CD4-positive, alpha-beta T cell treated with Interleukin-17A for 4 hours (primary cell): Measurements from ENCODE around the gene CLEC19A.

Experiments used
- DNase-seq: peaks from one replicate; pipeline ENCODE4 v3.0.0-alpha.2; 2020; ENCODE audit warnings: mixed read lengths

Gene CLEC19A

DNA sequence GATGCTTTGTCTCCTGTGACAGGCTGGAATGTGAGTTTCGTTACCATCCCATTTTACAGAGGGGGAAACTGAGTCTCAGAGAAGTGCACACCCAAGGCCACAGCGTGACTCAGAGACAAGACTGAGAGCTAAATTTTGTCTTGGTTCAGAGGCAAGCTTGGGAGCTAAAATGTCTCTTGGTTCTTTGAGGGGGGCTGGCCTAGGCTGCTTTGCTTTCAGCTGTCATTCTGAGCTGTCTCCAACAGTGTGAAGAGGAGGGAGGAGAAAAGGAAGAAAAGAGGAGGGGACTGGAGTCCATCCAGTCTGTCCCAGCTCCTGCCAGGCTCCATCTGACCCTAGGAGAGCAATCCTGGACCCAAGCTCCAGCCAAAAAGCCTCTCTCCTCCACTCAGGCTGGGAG lies at the start of gene CLEC19A:
TSS of gene CLEC19A (plus strand) at position 301 of the 400 bp plus-strand sequence. CDS start 121 bp downstream, outside the sequence.
- DNase-seq: no peak

- no peak for DNase-seq
Observed at GRCh38 chr16:19235886-19236285, 49.6 kb upstream of the CLEC19A start.

GRCh38 chr16:19236561-19237209 lies 48.8 kb upstream of the CLEC19A start:
- DNase-seq: no peak

DNA sequence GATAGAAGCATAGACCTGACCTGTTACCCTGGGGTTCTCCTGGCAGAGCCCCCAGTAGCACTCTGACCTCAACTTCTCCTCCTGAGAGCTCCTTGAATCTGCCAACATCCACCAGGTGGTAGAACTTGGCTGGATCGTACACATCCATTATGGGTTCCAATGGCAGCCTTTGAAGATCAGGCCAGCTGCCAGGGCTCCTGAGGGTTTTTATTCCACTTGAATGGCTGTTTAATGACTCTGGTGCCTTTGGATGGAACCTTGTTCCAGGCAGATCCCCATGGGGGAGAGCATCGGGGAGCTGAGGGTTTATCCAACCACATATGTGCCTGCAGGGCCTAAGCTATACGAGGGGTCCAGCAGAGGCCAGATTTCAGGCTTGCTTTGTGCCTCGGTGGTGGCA lies 47.1 kb upstream of the CLEC19A start:
- DNase-seq: no peak

DNA sequence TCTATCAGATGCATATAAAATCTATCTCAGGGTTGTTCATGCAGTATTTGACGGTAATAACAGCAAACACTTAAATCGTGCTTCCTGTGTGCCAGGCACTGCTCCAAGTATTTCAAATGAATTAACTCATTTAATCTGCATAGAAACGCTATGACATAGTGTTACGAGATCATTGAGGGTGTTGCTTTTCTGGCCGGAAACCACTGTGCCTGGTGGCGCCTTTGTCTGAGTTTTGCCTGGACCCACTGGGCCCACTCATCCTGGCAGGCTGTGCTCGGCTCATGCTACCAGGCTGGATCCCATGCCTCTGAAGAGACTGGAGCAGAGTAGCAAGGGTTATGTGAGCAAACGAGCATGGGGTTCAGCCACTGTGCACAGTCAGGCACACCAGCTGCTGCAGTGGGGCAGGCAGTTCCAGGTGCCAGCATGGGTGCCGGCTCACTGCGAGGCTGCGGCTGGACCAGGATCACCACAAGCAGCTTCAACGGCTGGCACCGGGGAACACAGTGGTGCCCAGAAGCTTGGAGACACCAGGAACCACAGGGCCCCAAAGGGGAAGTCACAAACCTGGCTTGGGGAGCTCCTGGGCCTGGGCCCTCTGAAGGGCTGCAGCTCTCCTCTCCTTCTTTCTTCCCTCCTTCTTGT lies 45.9 kb upstream of the CLEC19A start:
- DNase-seq: no peak

GRCh38 chr16:19240494-19240893 lies 45.0 kb upstream of the CLEC19A start:
- DNase-seq: no peak

DNA sequence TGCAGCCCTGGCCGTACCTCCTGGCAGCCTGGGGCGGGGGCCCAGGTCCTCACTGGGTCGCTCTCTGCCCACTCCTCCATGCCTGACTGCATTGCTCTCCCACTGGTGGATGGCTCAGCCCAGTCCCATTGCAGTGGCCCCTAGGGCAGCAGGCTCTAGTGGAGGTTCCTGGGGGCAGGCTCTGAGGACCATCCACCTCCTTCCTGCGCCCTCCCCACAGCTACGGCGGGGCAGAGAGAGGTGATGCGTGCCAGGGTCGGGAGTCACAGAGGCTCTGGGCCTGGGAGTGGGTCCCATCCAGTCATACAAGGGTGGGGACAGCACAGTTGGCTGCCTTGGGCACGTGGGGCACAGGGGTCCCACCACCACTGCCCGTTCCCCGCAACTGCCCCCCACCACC lies 44.0 kb upstream of the CLEC19A start:
- DNase-seq: no peak

DNA sequence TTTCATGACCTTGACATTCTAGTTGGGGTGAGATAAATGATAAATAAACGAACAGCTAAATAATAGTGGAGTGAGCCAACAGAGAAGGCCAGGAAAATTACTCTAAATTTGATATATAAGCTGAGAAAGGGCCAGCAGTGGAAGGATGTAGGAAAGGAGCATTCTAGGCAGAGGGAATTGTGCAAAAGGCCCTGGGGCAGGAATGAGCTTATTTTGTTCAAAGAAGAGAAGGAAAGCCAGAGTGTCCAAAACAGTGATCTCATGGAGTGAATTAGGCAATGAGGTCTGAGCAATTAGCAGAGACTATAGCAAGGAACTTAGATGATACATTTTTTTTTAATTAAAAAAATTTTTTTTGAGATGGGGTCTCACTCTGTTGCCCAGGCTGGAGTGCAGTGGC lies 43.3 kb upstream of the CLEC19A start:
- DNase-seq: no peak

DNA sequence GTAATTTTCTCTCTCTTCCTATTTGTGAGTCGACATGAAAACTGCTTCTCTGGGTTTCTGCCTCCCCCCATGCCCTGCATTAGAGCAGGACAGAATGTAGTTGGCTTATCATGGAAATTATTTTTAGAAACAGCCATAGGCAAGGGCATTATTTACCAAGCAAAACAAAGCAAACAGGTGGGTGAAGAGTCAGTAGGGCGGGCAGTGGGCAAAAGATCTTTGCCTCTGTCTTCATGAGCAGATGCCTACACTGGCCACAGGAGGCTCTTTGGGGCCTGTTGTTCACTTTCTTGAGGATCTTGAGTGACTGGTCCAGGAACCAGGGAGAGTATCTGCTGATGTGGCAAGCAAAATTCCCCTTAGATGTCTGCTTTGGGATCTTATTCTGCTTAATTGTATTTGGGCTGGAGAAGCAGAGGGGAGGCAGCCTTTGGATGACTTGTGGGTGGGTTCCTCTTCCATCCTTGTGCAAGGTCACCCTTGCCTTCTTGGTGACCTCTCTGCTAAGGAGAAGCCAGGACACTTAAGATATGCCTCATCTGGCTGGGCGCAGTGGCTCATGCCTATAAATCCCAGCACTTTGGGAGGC lies 42.5 kb upstream of the CLEC19A start:
- no peak for DNase-seq

DNA sequence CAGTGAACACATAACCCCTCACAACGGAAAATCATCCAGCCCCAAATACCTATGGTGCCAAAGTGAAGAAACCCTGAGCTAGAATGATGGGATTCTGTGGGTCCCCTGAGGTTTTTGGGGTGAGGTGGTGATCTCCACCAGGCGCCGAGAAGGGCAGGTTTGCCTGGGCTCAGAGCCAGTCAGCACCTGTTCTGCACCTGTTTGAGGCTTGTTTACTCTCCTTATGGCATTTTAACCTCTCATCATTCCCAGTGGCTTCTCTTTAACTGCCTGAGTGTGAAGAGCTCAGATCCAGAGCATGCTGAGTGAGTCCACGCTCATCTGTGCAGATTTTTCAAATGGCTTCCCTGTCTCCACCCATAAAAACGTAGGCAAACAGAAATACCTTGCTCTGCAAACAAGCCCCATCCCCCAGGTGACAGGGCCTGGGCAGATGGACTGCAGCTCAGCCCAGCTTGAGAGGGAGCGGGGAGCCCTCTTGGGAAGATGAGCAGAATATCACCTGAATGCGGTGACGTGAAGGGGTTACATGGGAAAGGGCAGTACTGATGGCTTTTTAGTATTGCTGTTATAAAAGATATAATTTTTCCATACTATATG lies 40.1 kb upstream of the CLEC19A start:
- DNase-seq: no peak

GRCh38 chr16:19252904-19253303 lies 32.6 kb upstream of the CLEC19A start:
- no peak for DNase-seq

DNA sequence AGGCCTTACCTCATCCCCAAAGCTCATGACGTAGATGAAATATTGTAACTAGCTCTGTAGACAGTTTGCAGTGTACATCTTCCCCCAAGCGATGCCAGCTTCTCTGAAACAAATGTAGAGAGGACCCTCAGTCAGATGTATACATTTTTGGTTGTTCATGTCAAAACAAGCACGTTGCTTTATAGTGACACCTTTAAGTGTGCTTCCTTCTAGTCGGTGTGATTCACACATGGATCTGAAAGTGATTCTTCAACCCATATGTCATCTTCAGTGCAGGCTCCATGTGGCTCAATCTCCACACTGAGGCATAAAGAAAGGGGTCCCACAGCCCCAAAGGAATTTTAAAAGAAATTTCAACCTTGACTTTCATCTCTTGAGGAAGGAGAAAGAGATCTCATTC lies 30.9 kb upstream of the CLEC19A start:
- DNase-seq: no peak

- DNase-seq: no peak
Observed at GRCh38 chr16:19264123-19264673, 21.3 kb upstream of the CLEC19A start.

- DNase-seq: no peak
Observed at GRCh38 chr16:19265380-19265930, 20.1 kb upstream of the CLEC19A start.

GRCh38 chr16:19266774-19267173 lies 18.8 kb upstream of the CLEC19A start:
- DNase-seq: no peak

DNA sequence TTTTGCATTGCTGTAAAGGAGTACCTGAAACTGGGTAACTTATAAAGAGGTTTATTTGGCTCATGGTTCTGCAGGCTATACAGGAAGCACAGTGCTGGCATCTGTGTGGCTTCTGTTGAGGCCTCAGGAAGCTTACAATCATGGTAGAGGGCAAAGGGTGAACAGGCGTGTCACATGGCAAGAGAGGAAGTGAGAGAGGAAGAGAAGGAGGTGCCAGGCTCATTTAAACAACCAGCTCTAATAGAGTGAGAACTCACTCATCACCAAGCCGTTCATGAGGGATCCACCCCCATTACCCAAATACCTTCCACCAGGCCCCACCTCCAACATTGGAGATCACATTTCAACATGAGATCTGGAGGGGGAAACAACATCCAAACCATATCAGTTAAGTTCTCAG lies 16.4 kb upstream of the CLEC19A start:
- DNase-seq: no peak

DNA sequence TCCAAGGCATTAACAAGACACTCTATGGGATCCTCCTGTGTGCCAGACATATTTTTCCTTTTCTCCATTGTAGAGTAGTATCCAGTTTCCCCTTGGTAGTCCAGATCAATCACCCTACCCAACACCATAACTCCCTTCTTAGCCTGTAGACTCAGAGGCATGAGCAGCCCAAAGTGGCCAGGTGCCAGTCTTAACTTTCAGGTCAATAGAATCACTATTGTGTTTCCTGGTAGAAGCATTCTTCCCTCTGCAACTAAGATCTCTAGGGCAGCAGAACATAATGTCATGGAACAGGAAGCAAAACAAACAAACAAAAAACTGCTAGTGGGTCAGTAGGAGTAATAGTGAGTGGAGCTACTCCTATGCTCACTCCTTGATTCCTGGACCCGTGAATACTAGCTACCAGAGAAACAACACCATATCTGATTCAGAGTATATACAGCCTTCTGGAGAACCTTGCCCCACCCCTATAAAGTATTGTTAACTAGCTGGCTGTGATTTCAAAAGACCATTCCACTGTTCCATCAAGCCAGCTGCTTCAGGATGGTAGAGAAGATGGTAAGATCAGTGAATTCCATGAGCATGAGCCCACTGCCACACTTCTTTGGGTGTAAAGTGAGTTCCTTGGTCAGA lies 11.2 kb upstream of the CLEC19A start:
- DNase-seq: no peak

GRCh38 chr16:19278403-19278802 lies 7.1 kb upstream of the CLEC19A start:
- no peak for DNase-seq

GRCh38 chr16:19281246-19281645 lies 4.3 kb upstream of the CLEC19A start:
- DNase-seq: no peak

- DNase-seq: no peak
Observed at GRCh38 chr16:19282101-19282500, 3.4 kb upstream of the CLEC19A start.

DNA sequence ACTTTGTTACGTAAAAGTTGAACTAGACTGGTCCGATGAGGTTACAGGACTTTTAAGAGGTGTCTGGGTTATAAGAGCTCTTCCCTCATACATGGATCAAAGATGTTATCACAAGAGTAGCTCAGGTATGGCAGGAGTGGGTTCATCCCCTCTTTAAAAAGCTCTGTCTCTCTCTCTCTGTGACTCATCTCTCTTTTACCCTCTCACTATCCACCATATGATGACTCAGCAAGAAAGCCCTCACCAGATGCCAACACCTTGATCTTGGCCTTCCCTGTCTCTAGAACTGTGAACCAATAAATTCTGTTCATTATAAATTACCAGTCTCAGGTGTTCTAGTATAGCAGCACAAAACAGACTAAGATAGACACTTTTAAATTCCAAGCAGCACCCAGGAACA lies 1.9 kb upstream of the CLEC19A start:
- DNase-seq: no peak

DNA sequence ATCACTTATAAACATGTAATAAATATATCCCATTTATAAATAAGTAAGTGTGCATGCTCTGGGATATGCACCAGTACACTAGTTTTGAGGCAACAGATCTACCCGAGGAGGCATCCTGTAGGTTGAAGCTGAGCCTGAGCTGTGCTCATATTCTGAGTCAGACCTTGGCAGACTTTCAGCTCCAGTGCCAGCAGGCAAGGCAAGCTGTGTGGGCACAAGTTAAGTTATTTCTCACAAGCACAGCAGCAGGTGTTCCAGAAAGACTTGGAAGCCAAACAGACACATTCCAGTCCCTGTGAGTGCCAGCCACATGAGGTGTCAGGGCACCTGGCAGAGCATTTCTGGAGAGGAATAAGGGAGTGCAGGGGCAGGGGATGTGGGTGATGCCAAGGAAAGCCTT lies 1.3 kb upstream of the CLEC19A start:
- DNase-seq: no peak

DNA sequence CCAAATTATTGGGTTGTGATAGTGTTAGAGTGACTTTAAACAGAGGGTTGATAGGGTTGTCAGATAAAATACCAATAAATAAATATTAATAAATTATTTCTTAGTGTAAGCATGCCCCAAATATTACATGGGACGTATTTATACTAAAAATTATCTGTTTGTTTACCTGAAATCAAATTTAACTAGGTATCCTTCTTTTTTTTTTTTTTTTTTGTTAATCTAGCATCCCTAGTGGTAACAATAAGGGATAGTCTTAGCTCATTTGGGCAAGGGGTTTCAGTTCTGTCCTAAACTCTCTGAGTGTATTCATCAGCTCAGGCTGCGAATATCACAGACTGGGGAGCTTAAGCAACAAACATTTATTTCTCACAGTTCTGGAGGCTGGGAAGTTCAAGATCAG lies 1.3 kb downstream of the CLEC19A start:
- DNase-seq: no peak
